T47D (cell line): ENCODE measurements around the gene CDHR3.

Source experiments
- DNase-seq, 2 experiments: peaks; one replicate each; pipeline versions ENCODE4 v3.0.0 to v3.0.0-alpha.2; 2011 to 2012; ENCODE audit warnings: low read depth in 1 of 2, low spot score in 1 of 2
- JUND ChIP-seq: IDR thresholded peaks from 2 replicates; pipeline ENCODE4 v1.6.1; 2012; ENCODE audit warnings: low read depth
- in situ Hi-C: cut with HindIII; loops from 2 replicates; pipeline ENCODE4 v1.10.0; 2016; ENCODE audit warnings: low sequenced_read_pairs, low pct_unique_long_range_greater_than_20kb

Gene CDHR3

GRCh38 chr7:105963038-105963667 is at the start of gene CDHR3:
Gene CDHR3 (plus strand): TSS chr7:105963264. CDS start chr7:105963319, 55 bp downstream.
- in situ Hi-C loops: no loop called here
- peak in 1 of 2 experiments; percentile 42 for DNase-seq
- no peak for TF ChIP-seq JUND

- in situ Hi-C loops: no loop called here
- no peak for TF ChIP-seq JUND
- DNase-seq: no peak
Observed at GRCh38 chr7:105913947-105914346, 49.1 kb upstream of the CDHR3 start.

- DNase-seq: no peak
- in situ Hi-C loops: no loop called here
- no peak for TF ChIP-seq JUND
Observed at GRCh38 chr7:105916603-105917002, 46.5 kb upstream of the CDHR3 start.

GRCh38 chr7:105917659-105918058 is 45.4 kb upstream of the CDHR3 start:
- no peak for TF ChIP-seq JUND
- in situ Hi-C loops: no loop called here
- no peak for DNase-seq

GRCh38 chr7:105920766-105921165 is 42.3 kb upstream of the CDHR3 start:
- DNase-seq: no peak
- TF ChIP-seq JUND: no peak
- in situ Hi-C loops: no loop called here

GRCh38 chr7:105924945-105925344 is 38.1 kb upstream of the CDHR3 start:
- no peak for DNase-seq
- no peak for TF ChIP-seq JUND
- in situ Hi-C loops: no loop called here

GRCh38 chr7:105926131-105926530 is 36.9 kb upstream of the CDHR3 start:
- in situ Hi-C loops: no loop called here
- TF ChIP-seq JUND: no peak
- DNase-seq: no peak

- in situ Hi-C loops: no loop called here
- no peak for TF ChIP-seq JUND
- no peak for DNase-seq
Observed at GRCh38 chr7:105931179-105931578, 31.9 kb upstream of the CDHR3 start.

GRCh38 chr7:105932835-105933477 is 30.1 kb upstream of the CDHR3 start:
- in situ Hi-C loops: no loop called here
- no peak for DNase-seq
- TF ChIP-seq JUND: no peak

- peak; percentile 44 to 77 for DNase-seq
- no peak for TF ChIP-seq JUND
- in situ Hi-C loops: no loop called here
Observed at GRCh38 chr7:105934572-105935185, 28.4 kb upstream of the CDHR3 start.

- no peak for TF ChIP-seq JUND
- DNase-seq: peak in 1 of 2 experiments; percentile 9
- in situ Hi-C loops: no loop called here
Observed at GRCh38 chr7:105935250-105935649, 27.8 kb upstream of the CDHR3 start.

GRCh38 chr7:105937411-105937810 is 25.7 kb upstream of the CDHR3 start:
- no peak for DNase-seq
- no peak for TF ChIP-seq JUND
- in situ Hi-C loops: no loop called here

GRCh38 chr7:105940109-105940508 is 23.0 kb upstream of the CDHR3 start:
- TF ChIP-seq JUND: no peak
- peak; percentile 7 to 82 for DNase-seq
- in situ Hi-C loops: no loop called here
